GM10248 (cell line): ENCODE measurements around the gene CORO6.

Experiments used
- CTCF ChIA-PET: fragments of 300-600 bp; sonication (Branson Sonifier 250); formaldehyde crosslinking; extraction: SDS; loops from one replicate; lab custom pipeline; 2021; ENCODE audit warnings: antibody characterized with exemption; lab: Yijun Ruan, JAX
- POLR2A ChIA-PET: fragments of 350-650 bp; sonication (Branson Sonifier 250); formaldehyde crosslinking; extraction: SDS; loops from one replicate; lab custom pipeline; 2020; ENCODE audit warnings: antibody characterized with exemption; lab: Yijun Ruan, JAX
- DNase-seq: peaks from one replicate; pipeline ENCODE4 v3.0.0; 2012; ENCODE audit errors: extremely low spot score
- CTCF ChIP-seq: IDR thresholded peaks from 2 replicates; pipeline ENCODE4 v1.5.1; 2012; ENCODE audit warnings: mild to moderate bottlenecking, low read depth; ENCODE audit errors: extremely low read depth, missing control alignments, control extremely low read depth

CORO6 gene

DNA sequence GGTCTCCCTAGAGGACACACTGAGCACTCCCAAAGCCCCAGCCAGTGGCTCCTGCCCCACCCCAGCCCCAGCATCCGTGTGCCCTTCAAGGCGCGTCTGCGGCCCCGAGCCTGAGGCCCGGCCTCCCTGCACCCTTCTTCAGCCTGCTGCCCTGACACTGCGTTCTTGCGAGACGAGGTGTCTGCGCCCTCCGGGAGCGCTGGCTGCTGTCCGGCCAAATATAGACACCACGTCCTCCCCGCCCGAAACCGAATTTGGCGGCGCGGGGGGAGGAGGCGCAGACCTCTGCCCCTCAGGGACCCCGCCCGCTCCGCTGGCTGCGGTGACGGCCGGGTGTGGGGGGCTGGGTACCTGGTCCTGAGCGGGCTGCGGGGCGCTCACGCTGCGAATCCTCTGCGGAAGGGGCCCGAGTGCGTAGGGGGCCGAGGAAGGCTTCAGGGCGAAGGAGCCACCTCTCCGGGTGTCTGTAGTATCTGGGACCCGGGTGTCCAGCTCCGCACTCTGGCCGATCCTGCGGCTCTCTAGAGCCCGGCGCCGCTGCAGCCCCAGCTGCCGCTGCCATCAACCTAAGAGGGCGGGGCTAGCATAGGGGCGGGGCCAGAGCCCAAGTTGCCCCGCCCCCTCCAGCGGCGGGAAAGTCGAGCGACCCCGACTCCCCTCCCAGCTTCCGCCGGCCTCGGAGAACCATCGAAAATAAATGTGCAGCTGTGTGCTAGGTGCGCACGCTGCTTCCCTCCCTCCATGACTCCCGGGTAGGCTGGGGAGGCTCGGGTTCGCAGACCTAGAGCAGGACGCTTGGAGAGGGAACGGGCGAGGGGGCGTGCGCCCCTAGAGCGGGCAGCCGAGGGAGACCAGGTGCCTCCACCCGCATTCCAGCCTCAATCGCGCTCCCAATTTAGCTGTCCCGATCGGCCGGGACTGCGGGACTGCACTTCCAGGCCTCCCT, at the start of gene CORO6:
TSS of gene CORO6 (minus strand) at position 576 of the 946 bp plus-strand sequence. CDS start 1,491 bp downstream, outside the sequence.
- POLR2A ChIA-PET = no interaction called here
- TF ChIP-seq CTCF = no peak
- DNase-seq = peak; percentile 84
- CTCF ChIA-PET = interaction anchor here (1.0 kb wide), 2 partner anchors 17 to 30 kb away, joined by 3 to 4 read pairs; partner anchors contain the start of gene ANKRD13B

DNA sequence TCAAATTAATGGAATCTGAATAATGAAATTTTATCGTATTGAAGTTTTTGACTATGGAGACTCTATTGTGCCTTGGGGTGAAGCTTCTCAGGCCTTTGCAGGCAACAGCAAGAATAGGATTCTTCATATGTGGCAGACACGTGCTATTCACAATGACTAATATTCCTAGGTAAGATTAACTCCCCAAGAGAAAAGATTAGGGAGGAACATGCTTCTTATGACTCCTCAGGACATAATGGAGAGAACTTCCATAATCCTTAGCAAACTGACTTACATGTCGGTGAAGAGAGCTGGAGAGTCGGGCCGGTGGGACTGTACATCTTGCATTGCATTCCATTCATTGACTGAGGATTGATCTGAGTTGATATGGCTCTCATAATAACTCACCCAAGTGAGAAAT, 48.9 kb upstream of the CORO6 start:
- no peak for TF ChIP-seq CTCF
- no peak for DNase-seq
- ChIA-PET POLR2A (no interaction called here), CTCF (interaction anchor here (1.6 to 5.6 kb wide), 3 partner anchors 10 to 54 kb away, joined by 3 to 28 read pairs (median 4); no protein-coding TSS in a partner anchor)

DNA sequence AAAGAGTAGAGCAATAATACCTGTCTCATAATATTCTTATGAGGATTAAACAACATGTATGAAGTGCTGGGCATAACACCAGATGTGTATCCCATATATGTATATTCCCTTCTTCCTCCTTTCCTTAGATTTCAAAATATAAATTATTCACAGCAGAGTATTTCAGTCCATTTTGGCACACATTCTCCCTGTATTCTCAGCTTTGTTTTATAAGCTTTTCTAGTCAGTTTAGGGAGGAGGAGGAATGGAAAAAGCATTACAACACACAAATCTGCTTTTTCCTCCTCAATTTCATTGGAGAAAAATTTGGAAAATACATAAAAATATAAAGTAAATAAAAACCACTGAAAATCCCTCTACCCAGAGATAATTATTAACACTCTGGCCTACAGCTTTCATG, 46.6 kb upstream of the CORO6 start:
- no peak for DNase-seq
- POLR2A ChIA-PET = no interaction called here
- no peak for TF ChIP-seq CTCF
- CTCF ChIA-PET = interaction anchor here (0.8 to 5.6 kb wide), 4 partner anchors 12 to 110 kb away, joined by 3 to 28 read pairs (median 7); no protein-coding TSS in a partner anchor

DNA sequence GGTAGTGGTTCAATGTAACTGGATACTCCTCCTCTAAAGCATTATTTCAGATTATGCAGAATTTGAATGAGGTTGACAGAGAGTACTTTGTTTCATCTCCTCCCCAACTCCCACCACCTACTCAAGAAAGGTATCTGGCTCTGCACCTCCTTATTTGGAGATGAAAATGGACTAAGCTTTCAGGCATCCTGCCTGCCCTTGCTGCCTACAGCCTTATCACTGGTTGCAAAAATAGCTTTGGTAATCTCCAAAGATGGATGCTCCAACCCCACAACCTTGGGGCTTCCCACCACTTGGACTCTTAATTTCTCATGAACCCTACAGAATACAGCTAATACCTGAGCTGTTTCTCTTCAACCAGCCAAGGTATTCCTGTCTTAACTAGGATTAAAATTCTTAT, 45.3 kb upstream of the CORO6 start:
- DNase-seq = peak; percentile 26
- TF ChIP-seq CTCF = no peak
- CTCF ChIA-PET = interaction anchor here (0.8 to 2.1 kb wide), 14 partner anchors 9 to 263 kb away, joined by 3 to 9 read pairs (median 4); no protein-coding TSS in a partner anchor
- POLR2A ChIA-PET = no interaction called here

GRCh38 chr17:29665481-29665810, 42.7 kb upstream of the CORO6 start:
- ChIA-PET CTCF (interaction anchor here (1.0 to 2.1 kb wide), 12 partner anchors 9 to 266 kb away, joined by 3 to 13 read pairs (median 5); no protein-coding TSS in a partner anchor), POLR2A (interaction anchor here (1.2 kb wide), 1 partner anchor 9 kb away, joined by 9 read pairs; no protein-coding TSS in a partner anchor)
- TF ChIP-seq CTCF = no peak
- no peak for DNase-seq

DNA sequence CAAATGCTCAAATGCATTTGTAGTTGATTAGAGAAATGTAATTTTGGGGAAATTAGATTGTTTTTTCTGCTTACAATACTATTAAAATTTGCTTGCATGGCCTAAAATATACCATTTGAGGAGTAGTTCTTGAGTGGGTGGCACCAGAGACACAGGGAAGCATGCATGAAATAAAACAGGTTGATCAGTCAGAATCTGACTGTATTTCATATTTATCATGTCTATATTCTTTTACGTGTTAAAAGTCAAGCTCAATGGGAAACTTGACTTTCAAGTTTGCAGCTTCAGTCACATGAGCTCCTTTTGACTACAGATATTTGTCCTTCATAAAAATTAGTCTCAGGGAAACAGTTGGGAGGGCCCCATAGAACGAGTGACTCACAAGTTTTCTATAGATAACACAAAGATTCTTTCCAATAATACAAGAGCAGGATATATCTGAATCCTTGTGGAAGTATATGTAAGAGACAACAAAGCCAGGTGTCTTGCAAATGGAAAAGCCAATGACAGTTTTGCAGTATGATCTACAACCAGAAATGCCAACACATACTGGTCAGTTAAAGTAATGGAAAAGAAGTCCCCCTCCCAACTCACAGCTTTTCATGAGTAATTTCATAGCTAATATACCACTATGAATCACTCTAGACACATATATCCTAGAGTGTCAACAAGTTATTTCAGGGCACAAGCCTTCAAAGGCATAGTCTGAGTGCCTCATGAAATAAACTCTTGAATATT, 42.2 kb upstream of the CORO6 start:
- no peak for TF ChIP-seq CTCF
- POLR2A ChIA-PET = no interaction called here
- CTCF ChIA-PET = interaction anchor here (1.0 to 2.1 kb wide), 11 partner anchors 10 to 116 kb away, joined by 3 to 13 read pairs (median 5); no protein-coding TSS in a partner anchor
- DNase-seq = peak; percentile 37
